ENCODE results near the gene PCSK4.

The PCSK4 gene

GRCh38 chr19:1483979-1484428 is 6.1 kb downstream of the PCSK4 start:
- no peaks in the 10 kb centered on the region for H3K9me2 ChIP-seq (replicated peaks; ENCODE audit: insufficient read depth, low read length)
- H3K27me3 ChIP-seq (ENCODE audit: low read length) = no peaks in the 10 kb centered on the region
- no peak for TF ChIP-seq EZH2phosphoT487 (conservative IDR thresholded peaks at IDR 0.05; ENCODE audit: low read length)
- no peaks in the 10 kb centered on the region for H3K79me2 ChIP-seq (ENCODE audit: insufficient read depth, low read length)
- no peak overlapping the region for H3K9ac ChIP-seq (ENCODE audit: low read length)
- H3K36me3 ChIP-seq (ENCODE audit: low read length) = no peaks in the 10 kb centered on the region
- no peak overlapping the region for H3K4me3 ChIP-seq (ENCODE audit: insufficient read depth, low read length, poor library complexity, severe bottlenecking)
- H3F3A ChIP-seq (ENCODE audit: insufficient read depth) = peaks cover 7% of the 10 kb centered on the region; the same call in 1 of the 2 replicates
- no peak overlapping the region for H2AFZ ChIP-seq (ENCODE audit: low read depth, low read length, severe bottlenecking)
- no peak overlapping the region for H3K27ac ChIP-seq (ENCODE audit: low read depth, low read length)
- H3K9me3 ChIP-seq (ENCODE audit: insufficient read depth, low read length) = no peaks in the 10 kb centered on the region
- H3K4me2 ChIP-seq (ENCODE audit: low read depth, low read length, poor library complexity, severe bottlenecking) = no peak overlapping the region
- no peaks in the 10 kb centered on the region for H4K20me1 ChIP-seq (ENCODE audit: low read depth, low read length)

GRCh38 chr19:1483131-1483978 is 6.8 kb downstream of the PCSK4 start:
- TF ChIP-seq CTCF (IDR thresholded peaks at IDR 0.05; ENCODE audit: insufficient read depth, low read length, poor library complexity, severe bottlenecking) = no peak
- no peak for TF ChIP-seq EZH2phosphoT487 (conservative IDR thresholded peaks at IDR 0.05; ENCODE audit: low read length)
- H3F3A ChIP-seq (ENCODE audit: insufficient read depth) = peaks cover 7% of the 10 kb centered on the region; the same call in 1 of the 2 replicates
- no peak overlapping the region for H2AFZ ChIP-seq (ENCODE audit: low read depth, low read length, severe bottlenecking)
- no peaks in the 10 kb centered on the region for H3K36me3 ChIP-seq (ENCODE audit: low read length)
- H3K27me3 ChIP-seq (ENCODE audit: low read length) = no peaks in the 10 kb centered on the region
- H3K4me2 ChIP-seq (ENCODE audit: low read depth, low read length, poor library complexity, severe bottlenecking) = no peak overlapping the region
- no peak overlapping the region for H3K9ac ChIP-seq (ENCODE audit: low read length)
- no peak overlapping the region for H3K27ac ChIP-seq (ENCODE audit: low read depth, low read length)
- H3K9me2 ChIP-seq (replicated peaks; ENCODE audit: insufficient read depth, low read length) = no peaks in the 10 kb centered on the region
- no peaks in the 10 kb centered on the region for H3K9me3 ChIP-seq (ENCODE audit: insufficient read depth, low read length)
- no peaks in the 10 kb centered on the region for H4K20me1 ChIP-seq (ENCODE audit: low read depth, low read length)
- H3K4me3 ChIP-seq (ENCODE audit: insufficient read depth, low read length, poor library complexity, severe bottlenecking) = no peak overlapping the region
- peaks cover 4% of the 10 kb centered on the region for H3K79me2 ChIP-seq (ENCODE audit: insufficient read depth, low read length)

- Histone ChIP-seq H3K4me2 (ENCODE audit: low read depth, low read length, poor library complexity, severe bottlenecking) (no peak overlapping the region), H3K27me3 (ENCODE audit: low read length) (no peaks in the 10 kb centered on the region), H3K36me3 (ENCODE audit: low read length) (no peaks in the 10 kb centered on the region), H3K27ac (ENCODE audit: low read depth, low read length) (no peak overlapping the region), H3K9ac (ENCODE audit: low read length) (no peak overlapping the region), H4K20me1 (ENCODE audit: low read depth, low read length) (no peaks in the 10 kb centered on the region), H3K4me3 (ENCODE audit: insufficient read depth, low read length, poor library complexity, severe bottlenecking) (no peak overlapping the region), H3K9me3 (ENCODE audit: insufficient read depth, low read length) (no peaks in the 10 kb centered on the region), H3K79me2 (ENCODE audit: insufficient read depth, low read length) (peaks cover 10% of the 10 kb centered on the region), H2AFZ (ENCODE audit: low read depth, low read length, severe bottlenecking) (no peak overlapping the region), H3F3A (ENCODE audit: insufficient read depth) (peaks cover 7% of the 10 kb centered on the region; the same call in 1 of the 2 replicates), H3K9me2 (replicated peaks; ENCODE audit: insufficient read depth, low read length) (no peaks in the 10 kb centered on the region)
- no peak for TF ChIP-seq CTCF (IDR thresholded peaks at IDR 0.05; ENCODE audit: insufficient read depth, low read length, poor library complexity, severe bottlenecking)
These were observed 7.6 kb downstream of the PCSK4 start for GRCh38 chr19:1482361-1483130.

Data from SU-DHL-6 (cell line).